Neuronal stem cell (in vitro differentiated cells): Measurements from ENCODE around the gene RELA.

ENCODE experiments used
- DNase-seq: peaks from one replicate; pipeline ENCODE4 v3.0.0-alpha.2; 2013; ENCODE audit warnings: low spot score
- H2AFZ ChIP-seq: one replicate; pipeline ENCODE4 v1.6.1; 2013; ENCODE audit warnings: mild to moderate bottlenecking, low read length, inconsistent platforms
- H2AK5ac ChIP-seq: 2 replicates; pipeline ENCODE4 v1.6.1; 2013; ENCODE audit warnings: low read depth, mild to moderate bottlenecking, inconsistent platforms, low read length, moderate library complexity, mixed read lengths
- H2BK120ac ChIP-seq: 2 replicates; pipeline ENCODE4 v1.6.1; 2013; ENCODE audit warnings: low read depth, mild to moderate bottlenecking, inconsistent platforms, low read length, moderate library complexity, mixed read lengths
- H2BK12ac ChIP-seq: one replicate; pipeline ENCODE4 v1.6.1; 2013; ENCODE audit warnings: low read length, inconsistent platforms
- H2BK15ac ChIP-seq: 2 replicates; pipeline ENCODE4 v1.6.1; 2013; ENCODE audit warnings: mild to moderate bottlenecking, low read length, inconsistent platforms, mixed read lengths
- H2BK5ac ChIP-seq: one replicate; pipeline ENCODE4 v1.6.1; 2013; ENCODE audit warnings: inconsistent platforms, mild to moderate bottlenecking, low read length, moderate library complexity
- H3K14ac ChIP-seq: one replicate; pipeline ENCODE4 v1.6.1; 2013; ENCODE audit warnings: low read length, inconsistent platforms
- H3K18ac ChIP-seq: 2 replicates; pipeline ENCODE4 v1.6.1; 2013; ENCODE audit warnings: low read length, inconsistent platforms
- H3K23ac ChIP-seq: 2 replicates; pipeline ENCODE4 v1.6.1; 2013; ENCODE audit warnings: low read depth, mild to moderate bottlenecking, mixed read lengths, low read length, inconsistent platforms; ENCODE audit not compliant: poor library complexity
- H3K27ac ChIP-seq: replicated peaks from 3 replicates; pipeline ENCODE4 v1.5.1; 2013; ENCODE audit warnings: low read length, inconsistent platforms
- H3K27me3 ChIP-seq, 3 experiments: 2 replicates each; pipeline ENCODE4 v1.6.1; 2013; ENCODE audit warnings: low read length in 3 of 3, mild to moderate bottlenecking in 2 of 3, inconsistent platforms in 1 of 3, low read depth in 1 of 3, mixed read lengths in 1 of 3, moderate library complexity in 1 of 3; ENCODE audit not compliant: control insufficient read depth in 3 of 3, insufficient read depth in 3 of 3
- H3K36me3 ChIP-seq, 2 donors: replicated peaks in 1 of 2; 2 replicates each; pipeline ENCODE4 v1.6.1; 2013; ENCODE audit warnings: low read length in 2 of 2; ENCODE audit not compliant: control insufficient read depth in 2 of 2, insufficient read depth in 2 of 2
- H3K4ac ChIP-seq: 2 replicates; pipeline ENCODE4 v1.6.1; 2013; ENCODE audit warnings: inconsistent platforms, mild to moderate bottlenecking, low read length, moderate library complexity
- H3K4me1 ChIP-seq, 2 donors: 1 replicate in 1 of 2; 2 replicates in 1 of 2; pipeline ENCODE4 v1.6.1; 2013; ENCODE audit warnings: low read length in 2 of 2, low read depth in 1 of 2; ENCODE audit not compliant: control insufficient read depth in 2 of 2, insufficient read depth in 1 of 2
- H3K4me2 ChIP-seq: one replicate; pipeline ENCODE4 v1.6.1; 2013; ENCODE audit warnings: mild to moderate bottlenecking, low read length, inconsistent platforms; ENCODE audit not compliant: insufficient read depth, poor library complexity, severe bottlenecking
- H3K4me3 ChIP-seq, 2 donors: 2 replicates each; pipeline ENCODE4 v1.5.1; 2013; ENCODE audit warnings: low read length in 2 of 2, mild to moderate bottlenecking in 2 of 2, inconsistent platforms in 1 of 2, moderate library complexity in 1 of 2
- H3K79me1 ChIP-seq: one replicate; pipeline ENCODE4 v1.6.1; 2013; ENCODE audit warnings: low read depth, mild to moderate bottlenecking, inconsistent platforms, low read length, moderate library complexity
- H3K9ac ChIP-seq: one replicate; pipeline ENCODE4 v1.6.1; 2013; ENCODE audit warnings: mild to moderate bottlenecking, low read depth, low read length, inconsistent platforms; ENCODE audit not compliant: poor library complexity
- H3K9me3 ChIP-seq, 2 donors: replicated peaks in 1 of 2; 2 replicates each; pipeline versions ENCODE3 to v1.6.1; 2013; ENCODE audit warnings: low read length in 2 of 2, mild to moderate bottlenecking in 2 of 2, inconsistent platforms in 1 of 2, low read depth in 1 of 2, mixed read lengths in 1 of 2, moderate library complexity in 1 of 2; ENCODE audit not compliant: control insufficient read depth in 2 of 2, insufficient read depth in 1 of 2
- H4K8ac ChIP-seq: one replicate; pipeline ENCODE4 v1.6.1; 2013; ENCODE audit warnings: low read depth, mild to moderate bottlenecking, inconsistent platforms, low read length, moderate library complexity
- H4K91ac ChIP-seq: one replicate; pipeline ENCODE4 v1.6.1; 2013; ENCODE audit warnings: low read length, low read depth, mild to moderate bottlenecking, inconsistent platforms; ENCODE audit not compliant: poor library complexity
- WGBS, 2 donors: extraction: QIAGEN DNeasy Blood & Tissue Kit; methylation state at CpG; one replicate each; pipeline ENCODE4 v1.1.7; 2013; ENCODE audit warnings: missing lambda C conversion rate in 2 of 2, mixed read lengths in 1 of 2; ENCODE audit not compliant: insufficient read length in 2 of 2, insufficient replicate concordance in 1 of 2; ENCODE audit errors: extremely low coverage in 2 of 2; 5-methylcytosine and 5-hydroxymethylcytosine counted together

The RELA gene

GRCh38 chr11:65617990-65618751 is 44.5 kb downstream of the RELA start:
- Histone ChIP-seq H3K27me3 (no peaks in the 10 kb centered on the region), H2BK120ac (no peak overlapping the region), H3K23ac (peak overlapping the region; percentile 91), H3K4me2 (no peak overlapping the region), H3K9me3 (peaks cover 0 to 2% of the 10 kb centered on the region in 2 donors), H2AK5ac (no peak overlapping the region), H4K91ac (no peak overlapping the region), H3K4ac (no peak overlapping the region), H3K27ac (no peak overlapping the region), H3K4me3 (no peak overlapping the region), H3K36me3 (peaks cover 26 to 62% of the 10 kb centered on the region in 2 donors), H2BK12ac (no peak overlapping the region), H2AFZ (no peak overlapping the region), H3K79me1 (peaks cover 24% of the 10 kb centered on the region), H3K9ac (no peak overlapping the region), H3K18ac (no peak overlapping the region), H4K8ac (no peak overlapping the region), H3K14ac (no peak overlapping the region), H3K4me1 (peaks cover 9 to 11% of the 10 kb centered on the region in 2 donors), H2BK5ac (no peak overlapping the region), H2BK15ac (no peak overlapping the region)
- no peak for DNase-seq
- no CpG with 5 or more reads among the region's 33 CpGs for WGBS, 2 donors

GRCh38 chr11:65617136-65617850 is 45.4 kb downstream of the RELA start:
- H4K91ac ChIP-seq = no peak overlapping the region
- peaks cover 16 to 19% of the 10 kb centered on the region in 2 donors for H3K4me1 ChIP-seq
- H3K9me3 ChIP-seq = peaks cover 0 to 2% of the 10 kb centered on the region in 2 donors
- no peak overlapping the region for H4K8ac ChIP-seq
- no peak overlapping the region for H3K4me2 ChIP-seq
- H2AK5ac ChIP-seq = no peak overlapping the region
- no peak overlapping the region for H2AFZ ChIP-seq
- WGBS, 2 donors = no CpG with 5 or more reads among the region's 17 CpGs
- H3K9ac ChIP-seq = no peak overlapping the region
- no peak overlapping the region for H2BK15ac ChIP-seq
- no peak overlapping the region for H3K4ac ChIP-seq
- no peak for DNase-seq
- H3K27ac ChIP-seq = no peak overlapping the region
- no peak overlapping the region for H3K23ac ChIP-seq
- H3K27me3 ChIP-seq = no peaks in the 10 kb centered on the region
- H3K4me3 ChIP-seq = peak overlapping the region in 1 of 2 donors; percentile 98
- no peak overlapping the region for H3K18ac ChIP-seq
- no peak overlapping the region for H2BK12ac ChIP-seq
- H2BK120ac ChIP-seq = no peak overlapping the region
- H2BK5ac ChIP-seq = no peak overlapping the region
- peaks cover 33 to 65% of the 10 kb centered on the region in 2 donors for H3K36me3 ChIP-seq
- H3K14ac ChIP-seq = no peak overlapping the region
- H3K79me1 ChIP-seq = peaks cover 30% of the 10 kb centered on the region

GRCh38 chr11:65616575-65617001 is 46.1 kb downstream of the RELA start:
- Histone ChIP-seq H3K27ac (peak overlapping the region; percentile 26), H2AFZ (no peak overlapping the region), H3K4ac (no peak overlapping the region), H3K4me1 (peaks cover 19 to 26% of the 10 kb centered on the region in 2 donors), H3K36me3 (peaks cover 35 to 63% of the 10 kb centered on the region in 2 donors), H2BK120ac (no peak overlapping the region), H4K91ac (no peak overlapping the region), H3K9me3 (peaks cover 0 to under 1% of the 10 kb centered on the region in 2 donors), H3K23ac (no peak overlapping the region), H3K27me3 (no peaks in the 10 kb centered on the region), H2BK5ac (no peak overlapping the region), H3K14ac (no peak overlapping the region), H3K4me2 (peak overlapping the region; percentile 90), H3K9ac (no peak overlapping the region), H3K79me1 (peaks cover 24% of the 10 kb centered on the region), H2AK5ac (peak overlapping the region; percentile 60), H3K18ac (no peak overlapping the region), H4K8ac (no peak overlapping the region), H2BK12ac (no peak overlapping the region), H2BK15ac (no peak overlapping the region), H3K4me3 (peak overlapping the region; percentile 96 to 98)
- DNase-seq = no peak
- no CpG with 5 or more reads among the region's 10 CpGs for WGBS, 2 donors

GRCh38 chr11:65615950-65616574 is 46.7 kb downstream of the RELA start:
- Histone ChIP-seq H4K91ac (no peak overlapping the region), H2AK5ac (peak overlapping the region; percentile 60), H3K27ac (peak overlapping the region; percentile 74), H3K36me3 (peaks cover 34 to 64% of the 10 kb centered on the region in 2 donors), H2BK5ac (no peak overlapping the region), H3K9me3 (no peaks in the 10 kb centered on the region), H3K4me2 (peak overlapping the region; percentile 90), H2BK15ac (no peak overlapping the region), H3K9ac (peak overlapping the region; percentile 91), H3K4me3 (peak overlapping the region; percentile 96 to 98), H3K18ac (peak overlapping the region; percentile 80), H3K27me3 (no peaks in the 10 kb centered on the region), H3K23ac (no peak overlapping the region), H3K4ac (no peak overlapping the region), H3K4me1 (peaks cover 21 to 31% of the 10 kb centered on the region in 2 donors), H2BK120ac (no peak overlapping the region), H3K14ac (peak overlapping the region; percentile 87), H2AFZ (peak overlapping the region; percentile 72), H2BK12ac (no peak overlapping the region), H3K79me1 (peaks cover 23% of the 10 kb centered on the region), H4K8ac (no peak overlapping the region)
- DNase-seq = no peak
- no CpG with 5 or more reads among the region's 50 CpGs for WGBS, 2 donors
